Activated T-helper 2 cell treated with anti-CD3 and anti-CD28 coated beads, Interferon-gamma antibody, Interleukin-2, Interleukin-4, amounts not matched to agents 10 μg/mL and 5 μg/mL and 100 μg/mL, durations not matched to agents 14 hours and 24 hours and 36 hours (primary cell): ENCODE measurements around the gene TRAF1. TPM values are rescaled to one million over a fixed set of nuclear protein-coding genes. Genes with fewer than 3 reads are reported as not detected.

ENCODE experiments used
- DNase-seq: peaks from one replicate; pipeline ENCODE4 v3.0.0; 2021; ENCODE audit warnings: low spot score
- H3K27ac Mint-ChIP-seq: one replicate; pipeline ENCODE4 v1.8.0; 2021; ENCODE audit warnings: mixed read lengths
- H3K27me3 Mint-ChIP-seq: one replicate; pipeline ENCODE4 v1.8.0; 2021; ENCODE audit warnings: low read depth, mixed read lengths
- H3K36me3 Mint-ChIP-seq: one replicate; pipeline ENCODE4 v1.8.0; 2021; ENCODE audit warnings: low read depth, mixed read lengths
- H3K4me1 Mint-ChIP-seq: one replicate; pipeline ENCODE4 v1.8.0; 2021; ENCODE audit warnings: low read depth, mixed read lengths
- H3K4me3 Mint-ChIP-seq: one replicate; pipeline ENCODE4 v1.8.0; 2021; ENCODE audit warnings: low read depth, mild to moderate bottlenecking, moderate library complexity, mixed read lengths
- H3K9me3 Mint-ChIP-seq: one replicate; pipeline ENCODE4 v1.8.0; 2021; ENCODE audit warnings: mixed read lengths
- intact Hi-C: fragments of 100-400 bp; cut with micrococcal nuclease; formaldehyde crosslinking; loops from one replicate; pipeline ENCODE4 v1.15.1; 2023
- total RNA-seq: library from RNA; stranded (reverse); gene quantifications from 2 replicates; pipeline ENCODE4 v1.2.3, GENCODE V29; 2022

Gene TRAF1
- total RNA-seq, 1 donor from 2014 or later: 164 TPM

- DNase-seq: no peak
- H3K4me1 Mint-ChIP-seq: peaks cover 76% of the 10 kb centered on the region
- no peak overlapping the region for H3K4me3 Mint-ChIP-seq
- peaks cover 35% of the 10 kb centered on the region for H3K36me3 Mint-ChIP-seq
- no peaks in the 10 kb centered on the region for H3K9me3 Mint-ChIP-seq
- H3K27ac Mint-ChIP-seq: peak overlapping the region; percentile 100
- intact Hi-C loops: loop anchor here (5.0 kb wide), 1 partner anchor 137 kb away; no protein-coding TSS in a partner anchor
- H3K27me3 Mint-ChIP-seq: no peaks in the 10 kb centered on the region
Measured at GRCh38 chr9:120894321-120895148, 32.1 kb downstream of the TRAF1 start.

GRCh38 chr9:120893611-120894307 lies 32.8 kb downstream of the TRAF1 start:
- Mint-ChIP-seq H3K27ac (peak overlapping the region; percentile 100), H3K9me3 (no peaks in the 10 kb centered on the region), H3K4me1 (peaks cover 76% of the 10 kb centered on the region), H3K4me3 (peak overlapping the region; percentile 67), H3K36me3 (peaks cover 34% of the 10 kb centered on the region), H3K27me3 (no peaks in the 10 kb centered on the region)
- intact Hi-C loops: loop anchor here (5.0 kb wide), 1 partner anchor 136 kb away; no protein-coding TSS in a partner anchor
- no peak for DNase-seq

GRCh38 chr9:120892748-120893610 lies 33.6 kb downstream of the TRAF1 start:
- H3K36me3 Mint-ChIP-seq: peaks cover 34% of the 10 kb centered on the region
- H3K27me3 Mint-ChIP-seq: no peaks in the 10 kb centered on the region
- intact Hi-C loops: loop anchor here (1.0 to 5.0 kb wide), 5 partner anchors 17 to 136 kb away; partner anchors contain the start of gene TRAF1
- no peaks in the 10 kb centered on the region for H3K9me3 Mint-ChIP-seq
- peak overlapping the region; percentile 71 for H3K4me3 Mint-ChIP-seq
- H3K4me1 Mint-ChIP-seq: peaks cover 75% of the 10 kb centered on the region
- peak overlapping the region; percentile 100 for H3K27ac Mint-ChIP-seq
- peak; percentile 66 for DNase-seq

GRCh38 chr9:120891884-120892747 lies 34.5 kb downstream of the TRAF1 start:
- DNase-seq: no peak
- intact Hi-C loops: loop anchor here (1.0 to 5.0 kb wide), 5 partner anchors 16 to 135 kb away; partner anchors contain the start of gene TRAF1
- peak overlapping the region; percentile 100 for H3K27ac Mint-ChIP-seq
- H3K4me3 Mint-ChIP-seq: peak overlapping the region; percentile 71
- no peaks in the 10 kb centered on the region for H3K9me3 Mint-ChIP-seq
- H3K36me3 Mint-ChIP-seq: peaks cover 36% of the 10 kb centered on the region
- H3K4me1 Mint-ChIP-seq: peaks cover 72% of the 10 kb centered on the region
- no peaks in the 10 kb centered on the region for H3K27me3 Mint-ChIP-seq

- peak; percentile 62 for DNase-seq
- H3K27me3 Mint-ChIP-seq: no peaks in the 10 kb centered on the region
- H3K4me3 Mint-ChIP-seq: peak overlapping the region; percentile 71
- peaks cover 36% of the 10 kb centered on the region for H3K36me3 Mint-ChIP-seq
- intact Hi-C loops: loop anchor here (5.0 kb wide), 1 partner anchor 134 kb away; no protein-coding TSS in a partner anchor
- peaks cover 71% of the 10 kb centered on the region for H3K4me1 Mint-ChIP-seq
- no peaks in the 10 kb centered on the region for H3K9me3 Mint-ChIP-seq
- peak overlapping the region; percentile 100 for H3K27ac Mint-ChIP-seq
Measured at GRCh38 chr9:120891245-120891883, 35.2 kb downstream of the TRAF1 start.

- Mint-ChIP-seq H3K4me1 (peaks cover 79% of the 10 kb centered on the region), H3K36me3 (peaks cover 44% of the 10 kb centered on the region), H3K27me3 (no peaks in the 10 kb centered on the region), H3K27ac (peak overlapping the region; percentile 100), H3K4me3 (peak overlapping the region; percentile 71), H3K9me3 (no peaks in the 10 kb centered on the region)
- DNase-seq: peak; percentile 54
- intact Hi-C loops: loop anchor here (5.0 kb wide), 1 partner anchor 133 kb away; no protein-coding TSS in a partner anchor
Measured at GRCh38 chr9:120890320-120891244, 36.0 kb downstream of the TRAF1 start.

GRCh38 chr9:120889606-120890271 lies 36.9 kb downstream of the TRAF1 start:
- no peaks in the 10 kb centered on the region for H3K9me3 Mint-ChIP-seq
- intact Hi-C loops: loop anchor here (5.0 kb wide), 1 partner anchor 132 kb away; no protein-coding TSS in a partner anchor

GRCh38 chr9:120888626-120889025 lies 38.0 kb downstream of the TRAF1 start:
- Mint-ChIP-seq H3K4me1 (peaks cover 74% of the 10 kb centered on the region), H3K36me3 (peaks cover 54% of the 10 kb centered on the region), H3K9me3 (no peaks in the 10 kb centered on the region), H3K27ac (peak overlapping the region; percentile 100), H3K27me3 (no peaks in the 10 kb centered on the region), H3K4me3 (no peak overlapping the region)
- no peak for DNase-seq
- intact Hi-C loops: no loop called here

More at GRCh38 chr9:120889606-120890271, 36.9 kb downstream of the TRAF1 start:
- DNase-seq: no peak
- H3K27me3 Mint-ChIP-seq: no peaks in the 10 kb centered on the region
- H3K4me1 Mint-ChIP-seq: peaks cover 73% of the 10 kb centered on the region
- H3K4me3 Mint-ChIP-seq: peak overlapping the region; percentile 71
- H3K27ac Mint-ChIP-seq: peak overlapping the region; percentile 100
- H3K36me3 Mint-ChIP-seq: peaks cover 47% of the 10 kb centered on the region

- intact Hi-C loops: no loop called here
- Mint-ChIP-seq H3K9me3 (no peaks in the 10 kb centered on the region), H3K4me1 (peaks cover 67% of the 10 kb centered on the region), H3K4me3 (no peak overlapping the region), H3K36me3 (peaks cover 53% of the 10 kb centered on the region), H3K27me3 (no peaks in the 10 kb centered on the region), H3K27ac (peak overlapping the region; percentile 72)
- DNase-seq: no peak
Measured at GRCh38 chr9:120886490-120886967, 40.1 kb downstream of the TRAF1 start.

- peaks cover 64% of the 10 kb centered on the region for H3K4me1 Mint-ChIP-seq
- no peaks in the 10 kb centered on the region for H3K9me3 Mint-ChIP-seq
- no peak for DNase-seq
- intact Hi-C loops: no loop called here
- H3K27me3 Mint-ChIP-seq: no peaks in the 10 kb centered on the region
- peaks cover 55% of the 10 kb centered on the region for H3K36me3 Mint-ChIP-seq
- H3K4me3 Mint-ChIP-seq: no peak overlapping the region
- H3K27ac Mint-ChIP-seq: peak overlapping the region; percentile 66
Measured at GRCh38 chr9:120885958-120886357, 40.6 kb downstream of the TRAF1 start.
